ENCODE data around the gene TRAF6.
"Not testable (repeated sequence)": the region's sequence is repeated elsewhere in the genome, so short reads cannot be mapped to it uniquely, and the experiment has no call there.

The TRAF6 gene

DNA sequence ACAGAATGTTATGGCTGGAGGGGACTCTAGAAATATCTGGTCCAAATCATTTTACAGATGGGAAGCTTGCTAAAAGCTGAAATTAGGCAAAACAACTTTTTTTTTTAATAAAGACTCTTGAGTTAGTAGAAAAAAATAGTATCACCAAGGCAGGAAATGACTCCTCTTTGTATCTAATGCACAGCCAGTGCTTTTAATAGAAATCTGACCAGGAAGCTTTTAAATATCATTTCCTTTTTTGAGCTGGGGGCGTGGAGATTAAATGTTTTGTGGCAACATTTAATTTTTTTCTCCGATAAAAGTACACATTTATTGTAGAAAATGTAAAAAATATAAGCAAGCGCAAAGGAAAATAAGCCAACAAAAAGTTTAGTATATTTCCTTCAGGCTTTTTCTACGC, 22.5 kb downstream of the TRAF6 start:
- DNase-seq (ENCODE audit: low read depth in 1 of 2, low spot score in 1 of 2), result no peak
- no peak overlapping the region for H3K27ac ChIP-seq (replicated peaks)
- no peaks in the 10 kb centered on the region for H3K27me3 ChIP-seq (ENCODE audit: insufficient read depth, poor library complexity, severe bottlenecking)
- TF ChIP-seq POLR2AphosphoS5 (IDR thresholded peaks at IDR 0.05; ENCODE audit: low read depth), result no peak
- TF ChIP-seq GABPA (IDR thresholded peaks at IDR 0.05; ENCODE audit: low read depth), result no peak
- TF ChIP-seq, protein P1, sequence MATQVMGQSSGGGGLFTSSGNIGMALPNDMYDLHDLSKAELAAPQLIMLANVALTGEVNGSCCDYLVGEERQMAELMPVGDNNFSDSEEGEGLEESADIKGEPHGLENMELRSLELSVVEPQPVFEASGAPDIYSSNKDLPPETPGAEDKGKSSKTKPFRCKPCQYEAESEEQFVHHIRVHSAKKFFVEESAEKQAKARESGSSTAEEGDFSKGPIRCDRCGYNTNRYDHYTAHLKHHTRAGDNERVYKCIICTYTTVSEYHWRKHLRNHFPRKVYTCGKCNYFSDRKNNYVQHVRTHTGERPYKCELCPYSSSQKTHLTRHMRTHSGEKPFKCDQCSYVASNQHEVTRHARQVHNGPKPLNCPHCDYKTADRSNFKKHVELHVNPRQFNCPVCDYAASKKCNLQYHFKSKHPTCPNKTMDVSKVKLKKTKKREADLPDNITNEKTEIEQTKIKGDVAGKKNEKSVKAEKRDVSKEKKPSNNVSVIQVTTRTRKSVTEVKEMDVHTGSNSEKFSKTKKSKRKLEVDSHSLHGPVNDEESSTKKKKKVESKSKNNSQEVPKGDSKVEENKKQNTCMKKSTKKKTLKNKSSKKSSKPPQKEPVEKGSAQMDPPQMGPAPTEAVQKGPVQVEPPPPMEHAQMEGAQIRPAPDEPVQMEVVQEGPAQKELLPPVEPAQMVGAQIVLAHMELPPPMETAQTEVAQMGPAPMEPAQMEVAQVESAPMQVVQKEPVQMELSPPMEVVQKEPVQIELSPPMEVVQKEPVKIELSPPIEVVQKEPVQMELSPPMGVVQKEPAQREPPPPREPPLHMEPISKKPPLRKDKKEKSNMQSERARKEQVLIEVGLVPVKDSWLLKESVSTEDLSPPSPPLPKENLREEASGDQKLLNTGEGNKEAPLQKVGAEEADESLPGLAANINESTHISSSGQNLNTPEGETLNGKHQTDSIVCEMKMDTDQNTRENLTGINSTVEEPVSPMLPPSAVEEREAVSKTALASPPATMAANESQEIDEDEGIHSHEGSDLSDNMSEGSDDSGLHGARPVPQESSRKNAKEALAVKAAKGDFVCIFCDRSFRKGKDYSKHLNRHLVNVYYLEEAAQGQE (IDR thresholded peaks at IDR 0.05; ENCODE audit: insufficient replicate concordance, low read depth), result no peak
- TF ChIP-seq, protein P2, sequence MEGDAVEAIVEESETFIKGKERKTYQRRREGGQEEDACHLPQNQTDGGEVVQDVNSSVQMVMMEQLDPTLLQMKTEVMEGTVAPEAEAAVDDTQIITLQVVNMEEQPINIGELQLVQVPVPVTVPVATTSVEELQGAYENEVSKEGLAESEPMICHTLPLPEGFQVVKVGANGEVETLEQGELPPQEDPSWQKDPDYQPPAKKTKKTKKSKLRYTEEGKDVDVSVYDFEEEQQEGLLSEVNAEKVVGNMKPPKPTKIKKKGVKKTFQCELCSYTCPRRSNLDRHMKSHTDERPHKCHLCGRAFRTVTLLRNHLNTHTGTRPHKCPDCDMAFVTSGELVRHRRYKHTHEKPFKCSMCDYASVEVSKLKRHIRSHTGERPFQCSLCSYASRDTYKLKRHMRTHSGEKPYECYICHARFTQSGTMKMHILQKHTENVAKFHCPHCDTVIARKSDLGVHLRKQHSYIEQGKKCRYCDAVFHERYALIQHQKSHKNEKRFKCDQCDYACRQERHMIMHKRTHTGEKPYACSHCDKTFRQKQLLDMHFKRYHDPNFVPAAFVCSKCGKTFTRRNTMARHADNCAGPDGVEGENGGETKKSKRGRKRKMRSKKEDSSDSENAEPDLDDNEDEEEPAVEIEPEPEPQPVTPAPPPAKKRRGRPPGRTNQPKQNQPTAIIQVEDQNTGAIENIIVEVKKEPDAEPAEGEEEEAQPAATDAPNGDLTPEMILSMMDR (IDR thresholded peaks at IDR 0.05; ENCODE audit: insufficient read depth, low read length), result no peak
- no peak for TF ChIP-seq SPI1 (IDR thresholded peaks at IDR 0.05; ENCODE audit: borderline replicate concordance, low read depth)
- H3K4me3 ChIP-seq (replicated peaks; ENCODE audit: insufficient read depth, low read length), result no peak overlapping the region

DNA sequence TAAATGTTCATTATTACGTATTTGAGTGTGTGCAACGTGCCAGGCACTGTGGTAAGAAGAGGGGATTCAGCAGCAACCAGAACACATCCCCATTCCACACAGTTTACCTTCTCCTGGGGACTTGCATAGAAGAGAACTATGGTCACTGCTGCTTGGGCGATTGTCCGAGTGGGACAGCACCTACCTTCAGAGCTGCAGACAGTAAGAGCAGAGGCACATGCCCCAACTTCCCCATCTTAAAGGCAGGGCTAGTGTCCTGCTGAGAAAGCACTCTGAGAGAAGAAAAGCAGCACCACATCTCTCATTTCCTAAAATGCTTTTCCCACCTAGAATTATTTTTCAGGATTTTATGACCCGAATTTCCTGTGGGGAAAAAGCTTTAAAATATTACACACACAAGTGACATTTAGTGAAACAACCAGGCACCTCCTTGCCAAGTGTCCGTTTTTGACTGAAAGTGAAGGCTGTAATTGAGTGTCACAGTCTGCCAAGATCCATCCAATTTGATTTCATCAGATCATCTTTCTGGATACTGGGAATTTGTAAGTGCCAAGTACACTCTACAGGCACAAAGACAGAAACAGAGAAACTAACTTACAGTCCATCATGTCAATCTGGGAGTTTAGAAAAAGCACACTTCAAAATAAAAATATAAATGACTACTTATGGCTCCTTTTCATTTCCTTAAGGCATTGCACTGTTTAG, 24.6 kb downstream of the TRAF6 start:
- no peak for DNase-seq (ENCODE audit: low read depth in 1 of 2, low spot score in 1 of 2)
- Histone ChIP-seq H3K27ac (replicated peaks) (no peak overlapping the region), H3K27me3 (ENCODE audit: insufficient read depth, poor library complexity, severe bottlenecking) (no peaks in the 10 kb centered on the region), H3K4me3 (replicated peaks; ENCODE audit: insufficient read depth, low read length) (no peak overlapping the region)
- TF ChIP-seq SPI1 (IDR thresholded peaks at IDR 0.05; ENCODE audit: borderline replicate concordance, low read depth), result no peak
- no peak for TF ChIP-seq GABPA (IDR thresholded peaks at IDR 0.05; ENCODE audit: low read depth)
- TF ChIP-seq, protein P1 (IDR thresholded peaks at IDR 0.05; ENCODE audit: insufficient replicate concordance, low read depth), result no peak
- TF ChIP-seq, protein P2 (IDR thresholded peaks at IDR 0.05; ENCODE audit: insufficient read depth, low read length), result no peak
- no peak for TF ChIP-seq POLR2AphosphoS5 (IDR thresholded peaks at IDR 0.05; ENCODE audit: low read depth)

DNA sequence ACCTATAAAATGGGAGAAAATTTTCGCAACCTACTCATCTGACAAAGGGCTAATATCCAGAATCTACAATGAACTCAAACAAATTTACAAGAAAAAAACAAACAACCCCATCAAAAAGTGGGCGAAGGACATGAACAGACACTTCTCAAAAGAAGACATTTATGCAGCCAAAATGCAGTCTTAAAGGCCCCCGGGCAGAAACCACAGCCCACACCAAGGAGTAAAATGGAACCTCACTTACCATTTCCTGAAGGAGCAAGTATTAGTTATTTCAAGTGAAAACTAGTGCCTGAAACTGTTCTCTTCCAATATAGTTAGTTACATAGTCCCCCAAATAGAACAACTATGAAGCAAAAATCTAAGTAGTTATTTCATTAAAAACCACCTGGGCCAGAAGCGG, 27.0 kb downstream of the TRAF6 start:
- H3K27me3 ChIP-seq (ENCODE audit: insufficient read depth, poor library complexity, severe bottlenecking); H3K27ac ChIP-seq (replicated peaks); H3K4me3 ChIP-seq (replicated peaks; ENCODE audit: insufficient read depth, low read length); DNase-seq (ENCODE audit: low read depth in 1 of 2, low spot score in 1 of 2): not testable (repeated sequence)

DNA sequence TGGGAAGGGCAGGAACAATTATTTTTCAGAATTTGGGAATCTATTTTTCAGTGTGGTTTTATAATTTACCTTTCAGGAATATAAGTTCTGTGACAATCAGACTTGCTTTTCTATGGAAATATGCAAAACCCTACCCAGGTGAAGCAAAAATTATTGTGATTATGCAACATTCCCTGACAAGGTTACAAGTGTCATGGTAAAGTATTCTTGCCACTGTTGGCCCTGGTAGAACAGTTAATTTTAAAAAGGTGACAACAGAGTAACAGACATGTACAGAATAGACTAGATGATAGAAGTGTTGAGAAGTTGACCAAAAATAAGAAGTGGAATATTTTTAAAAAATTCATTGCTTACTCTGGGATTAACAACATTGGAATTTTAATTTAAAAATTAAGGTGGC, 29.2 kb downstream of the TRAF6 start:
- TF ChIP-seq, protein P1 (IDR thresholded peaks at IDR 0.05; ENCODE audit: insufficient replicate concordance, low read depth), result no peak
- TF ChIP-seq GABPA (IDR thresholded peaks at IDR 0.05; ENCODE audit: low read depth), result no peak
- TF ChIP-seq POLR2AphosphoS5 (IDR thresholded peaks at IDR 0.05; ENCODE audit: low read depth), result no peak
- no peak for TF ChIP-seq SPI1 (IDR thresholded peaks at IDR 0.05; ENCODE audit: borderline replicate concordance, low read depth)
- TF ChIP-seq, protein P2 (IDR thresholded peaks at IDR 0.05; ENCODE audit: insufficient read depth, low read length), result no peak
- no peak for DNase-seq (ENCODE audit: low read depth in 1 of 2, low spot score in 1 of 2)
- H3K4me3 ChIP-seq (replicated peaks; ENCODE audit: insufficient read depth, low read length), result no peak overlapping the region
- no peaks in the 10 kb centered on the region for H3K27me3 ChIP-seq (ENCODE audit: insufficient read depth, poor library complexity, severe bottlenecking)
- no peak overlapping the region for H3K27ac ChIP-seq (replicated peaks)
